Tibial artery (tissue), 4 donors: ENCODE results near the gene CYP3A4.
"Not testable (repeated sequence)": the region's sequence is repeated elsewhere in the genome, so short reads cannot be mapped to it uniquely, and the experiment has no call there.

ENCODE experiments used
- DNase-seq, 2 donors: peaks; one replicate each; pipeline ENCODE4 v3.0.0-alpha.2; 2019
- H3K27ac ChIP-seq, 2 donors: fragments of 200-600 bp; sonication (generic) in 1 of 2; 1 replicate in 1 of 2; 2 replicates in 1 of 2; pipeline ENCODE4 v1.5.1; 2018 to 2019; ENCODE audit warnings: mild to moderate bottlenecking in 1 of 2
- H3K27me3 ChIP-seq, 2 donors: fragments of 200-600 bp; sonication (generic) in 1 of 2; one replicate each; pipeline versions ENCODE4 v1.5.1 to v1.6.0; 2016 to 2019
- H3K36me3 ChIP-seq, 3 donors: fragments of 200-600 bp; sonication (generic) in 2 of 3; one replicate each; pipeline ENCODE4 v1.5.1; 2016 to 2019; ENCODE audit warnings: mild to moderate bottlenecking in 2 of 3
- H3K4me1 ChIP-seq, 4 donors: fragments of 200-600 bp; sonication (generic) in 2 of 4; 1 replicate in 3 of 4; 2 replicates in 1 of 4; pipeline ENCODE4 v1.5.1; 2016 to 2019
- H3K4me3 ChIP-seq, 2 donors: fragments of 200-600 bp; sonication (generic) in 1 of 2; 1 replicate in 1 of 2; 2 replicates in 1 of 2; pipeline ENCODE4 v1.5.1; 2018 to 2019; ENCODE audit warnings: mild to moderate bottlenecking in 2 of 2
- H3K9me3 ChIP-seq, 3 donors: fragments of 200-600 bp; sonication (generic) in 1 of 3; one replicate each; pipeline ENCODE4 v1.5.1; 2016 to 2019
- intact Hi-C: fragments of 100-400 bp; cut with DNase I; formaldehyde crosslinking; loops from one replicate; pipeline ENCODE4 v1.15.0; 2023; ENCODE audit warnings: low total_unique reads
- TF ChIP-seq, protein P1 (sequence below), 2 experiments: fragments of 200-600 bp in 1 of 2; fragments of 450-650 bp in 1 of 2; IDR thresholded peaks; one replicate each; pipeline ENCODE4 v1.5.1; 2017 to 2019; ENCODE audit warnings: antibody characterized with exemption in 2 of 2, mild to moderate bottlenecking in 1 of 2, moderate library complexity in 1 of 2

Gene CYP3A4

GRCh38 chr7:99820408-99821027 lies 36.5 kb upstream of the CYP3A4 start:
- no peak overlapping the region for H3K4me3 ChIP-seq
- intact Hi-C loops, result no loop called here
- H3K9me3 ChIP-seq, result no peaks in the 10 kb centered on the region
- TF ChIP-seq, protein P1, sequence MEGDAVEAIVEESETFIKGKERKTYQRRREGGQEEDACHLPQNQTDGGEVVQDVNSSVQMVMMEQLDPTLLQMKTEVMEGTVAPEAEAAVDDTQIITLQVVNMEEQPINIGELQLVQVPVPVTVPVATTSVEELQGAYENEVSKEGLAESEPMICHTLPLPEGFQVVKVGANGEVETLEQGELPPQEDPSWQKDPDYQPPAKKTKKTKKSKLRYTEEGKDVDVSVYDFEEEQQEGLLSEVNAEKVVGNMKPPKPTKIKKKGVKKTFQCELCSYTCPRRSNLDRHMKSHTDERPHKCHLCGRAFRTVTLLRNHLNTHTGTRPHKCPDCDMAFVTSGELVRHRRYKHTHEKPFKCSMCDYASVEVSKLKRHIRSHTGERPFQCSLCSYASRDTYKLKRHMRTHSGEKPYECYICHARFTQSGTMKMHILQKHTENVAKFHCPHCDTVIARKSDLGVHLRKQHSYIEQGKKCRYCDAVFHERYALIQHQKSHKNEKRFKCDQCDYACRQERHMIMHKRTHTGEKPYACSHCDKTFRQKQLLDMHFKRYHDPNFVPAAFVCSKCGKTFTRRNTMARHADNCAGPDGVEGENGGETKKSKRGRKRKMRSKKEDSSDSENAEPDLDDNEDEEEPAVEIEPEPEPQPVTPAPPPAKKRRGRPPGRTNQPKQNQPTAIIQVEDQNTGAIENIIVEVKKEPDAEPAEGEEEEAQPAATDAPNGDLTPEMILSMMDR (IDR thresholded peaks at IDR 0.05), result no peak
- no peaks in the 10 kb centered on the region for H3K4me1 ChIP-seq
- no peaks in the 10 kb centered on the region for H3K27me3 ChIP-seq
- H3K36me3 ChIP-seq, result no peaks in the 10 kb centered on the region
- H3K27ac ChIP-seq, result no peak overlapping the region
- DNase-seq, result no peak

- Histone ChIP-seq H3K4me1 (no peaks in the 10 kb centered on the region), H3K36me3 (no peaks in the 10 kb centered on the region), H3K9me3 (peaks cover 0 to 7% (median 0%) of the 10 kb centered on the region in 3 donors), H3K27me3 (no peaks in the 10 kb centered on the region), H3K27ac (no peak overlapping the region), H3K4me3 (no peak overlapping the region)
- TF ChIP-seq, protein P1 (IDR thresholded peaks at IDR 0.05), result no peak
- intact Hi-C loops, result no loop called here
- DNase-seq, result no peak
Observed at GRCh38 chr7:99808766-99809165, 24.8 kb upstream of the CYP3A4 start.

- Histone ChIP-seq H3K36me3 (no peaks in the 10 kb centered on the region), H3K4me1 (no peaks in the 10 kb centered on the region), H3K27me3 (no peaks in the 10 kb centered on the region), H3K27ac (no peak overlapping the region), H3K4me3 (no peak overlapping the region), H3K9me3 (peaks cover 0 to 13% (median 9%) of the 10 kb centered on the region in 3 donors)
- TF ChIP-seq, protein P1 (IDR thresholded peaks at IDR 0.05), result no peak
- no peak for DNase-seq
- intact Hi-C loops, result no loop called here
Observed at GRCh38 chr7:99806839-99807478, 23.0 kb upstream of the CYP3A4 start.

GRCh38 chr7:99805641-99806040 lies 21.7 kb upstream of the CYP3A4 start:
- no peak overlapping the region for H3K4me3 ChIP-seq
- no peak overlapping the region for H3K27ac ChIP-seq
- H3K36me3 ChIP-seq, result no peaks in the 10 kb centered on the region
- no peaks in the 10 kb centered on the region for H3K27me3 ChIP-seq
- H3K4me1 ChIP-seq, result no peaks in the 10 kb centered on the region
- TF ChIP-seq, protein P1 (IDR thresholded peaks at IDR 0.05), result no peak
- intact Hi-C loops, result no loop called here
- peaks cover 0 to 13% (median 9%) of the 10 kb centered on the region in 3 donors for H3K9me3 ChIP-seq
- DNase-seq, result no peak

DNA sequence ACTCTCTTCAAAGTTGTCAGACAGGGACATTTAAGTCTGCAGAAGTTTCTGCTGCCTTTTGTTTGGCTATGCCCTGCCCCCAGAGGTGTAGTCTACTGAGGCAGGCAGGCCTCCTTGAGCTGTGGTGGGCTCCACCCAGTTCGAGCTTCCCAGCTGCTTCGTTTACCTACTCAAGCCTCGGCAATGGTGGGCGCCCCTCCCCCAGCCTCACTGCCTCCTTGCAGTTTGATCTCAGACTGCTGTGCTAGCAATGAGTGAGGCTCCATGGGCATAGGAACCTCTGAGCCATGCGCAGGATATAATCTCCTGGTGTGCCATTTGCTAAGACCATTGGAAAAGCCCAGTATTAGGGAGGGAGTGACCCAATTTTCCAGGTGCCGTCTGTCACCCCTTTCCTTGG lies 19.1 kb upstream of the CYP3A4 start:
- H3K4me3 ChIP-seq, DNase-seq, H3K27me3 ChIP-seq, H3K27ac ChIP-seq, H3K36me3 ChIP-seq, H3K4me1 ChIP-seq, intact Hi-C loops: not testable (repeated sequence)
- peaks cover 0 to 13% (median 9%) of the 10 kb centered on the region in 3 donors for H3K9me3 ChIP-seq

- H3K4me1 ChIP-seq, DNase-seq, H3K27me3 ChIP-seq, H3K4me3 ChIP-seq, H3K27ac ChIP-seq, H3K36me3 ChIP-seq, intact Hi-C loops: not testable (repeated sequence)
- peaks cover 0 to 16% (median 9%) of the 10 kb centered on the region in 3 donors for H3K9me3 ChIP-seq
Observed at GRCh38 chr7:99801407-99801806, 17.4 kb upstream of the CYP3A4 start.
